ENCODE measurements around the gene ERC2. TPM values are rescaled to one million over a fixed set of nuclear protein-coding genes. Genes with fewer than 3 reads are reported as not detected.
A peak's percentile ranks its signal among the peaks of the same experiment; 100 is the strongest.

The ERC2 gene
- total RNA-seq, 1 experiment from 2014 or later: 0.77 TPM

DNA sequence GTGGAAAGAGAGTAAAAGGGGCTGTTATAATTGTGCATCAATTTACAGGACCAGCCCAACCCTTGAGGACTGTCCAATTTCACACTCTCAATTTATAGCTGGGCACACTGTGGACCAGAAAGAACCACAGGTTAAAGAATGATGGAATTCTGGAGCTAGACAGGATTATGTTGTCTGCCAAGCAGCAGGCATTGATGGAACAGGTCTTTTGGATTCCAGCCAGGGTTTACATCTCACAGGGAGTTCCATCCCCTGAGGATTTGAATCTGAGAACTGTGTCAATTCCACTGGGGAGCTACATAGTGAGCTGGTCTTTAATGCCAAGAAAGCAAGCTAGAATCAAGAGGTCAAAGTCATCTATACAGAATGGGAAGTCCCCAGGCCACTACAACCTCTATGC, 591.7 kb downstream of the ERC2 start:
- no peak overlapping the region for H3K9ac ChIP-seq (ENCODE audit: low read length)
- ChIA-PET CTCF (no interaction called here), POLR2A (ENCODE audit: unreplicated experiment) (no interaction called here)
- H3F3A ChIP-seq (ENCODE audit: low read length, unreplicated experiment): no peaks in the 10 kb centered on the region
- DNase-seq (no peak), ATAC-seq (no peak)
- intact Hi-C loops (cut with micrococcal nuclease): no loop called here
- H3K9me2 ChIP-seq (replicated peaks; ENCODE audit: low read length): no peaks in the 10 kb centered on the region
- H3K4me2 ChIP-seq (ENCODE audit: low read length): no peak overlapping the region
- no peaks in the 10 kb centered on the region for H3K36me3 ChIP-seq (ENCODE audit: low read depth, low read length)
- H3K27me3 ChIP-seq (ENCODE audit: low read length): no peaks in the 10 kb centered on the region
- H3K27ac ChIP-seq (ENCODE audit: low read length): no peak overlapping the region
- no peaks in the 10 kb centered on the region for H4K20me1 ChIP-seq (ENCODE audit: low read length)
- peaks cover 34% of the 10 kb centered on the region for H3K4me1 ChIP-seq (ENCODE audit: insufficient read depth, low read length)
- H3K4me3 ChIP-seq (ENCODE audit: low read length): no peak overlapping the region
- TF ChIP-seq EZH2 (IDR thresholded peaks at IDR 0.05; ENCODE audit: low read length, unreplicated experiment) (no peak), CTCF (conservative IDR thresholded peaks at IDR 0.05; ENCODE audit: low read depth, low read length) (no peak), EZH2phosphoT487 (IDR thresholded peaks at IDR 0.05; ENCODE audit: borderline replicate concordance, low read length) (no peak)
- H2AFZ ChIP-seq (ENCODE audit: low read length): no peak overlapping the region
- H3K79me2 ChIP-seq (ENCODE audit: low read length): no peaks in the 10 kb centered on the region
- BruUV-seq (replicated peaks): no TSS peak
- no peaks in the 10 kb centered on the region for H3K9me3 ChIP-seq (ENCODE audit: low read length)

- Histone ChIP-seq H3K9me2 (replicated peaks; ENCODE audit: low read length) (no peaks in the 10 kb centered on the region), H3K4me2 (ENCODE audit: low read length) (no peak overlapping the region), H3K79me2 (ENCODE audit: low read length) (no peaks in the 10 kb centered on the region), H3F3A (ENCODE audit: low read length, unreplicated experiment) (no peaks in the 10 kb centered on the region), H2AFZ (ENCODE audit: low read length) (no peak overlapping the region), H3K36me3 (ENCODE audit: low read depth, low read length) (no peaks in the 10 kb centered on the region), H3K9me3 (ENCODE audit: low read length) (no peaks in the 10 kb centered on the region), H4K20me1 (ENCODE audit: low read length) (no peaks in the 10 kb centered on the region), H3K4me3 (ENCODE audit: low read length) (no peak overlapping the region), H3K4me1 (ENCODE audit: insufficient read depth, low read length) (peaks cover 24% of the 10 kb centered on the region), H3K27ac (ENCODE audit: low read length) (no peak overlapping the region), H3K27me3 (ENCODE audit: low read length) (no peaks in the 10 kb centered on the region), H3K9ac (ENCODE audit: low read length) (no peak overlapping the region)
- ChIA-PET CTCF (no interaction called here), POLR2A (ENCODE audit: unreplicated experiment) (no interaction called here)
- TF ChIP-seq EZH2phosphoT487 (IDR thresholded peaks at IDR 0.05; ENCODE audit: borderline replicate concordance, low read length) (no peak), CTCF (conservative IDR thresholded peaks at IDR 0.05; ENCODE audit: low read depth, low read length) (no peak), EZH2 (IDR thresholded peaks at IDR 0.05; ENCODE audit: low read length, unreplicated experiment) (no peak)
- no peak for DNase-seq
- no peak for ATAC-seq
- BruUV-seq (replicated peaks): no TSS peak
- intact Hi-C loops (cut with micrococcal nuclease): no loop called here
Measured at GRCh38 chr3:55875113-55875512, 593.2 kb downstream of the ERC2 start.

DNA sequence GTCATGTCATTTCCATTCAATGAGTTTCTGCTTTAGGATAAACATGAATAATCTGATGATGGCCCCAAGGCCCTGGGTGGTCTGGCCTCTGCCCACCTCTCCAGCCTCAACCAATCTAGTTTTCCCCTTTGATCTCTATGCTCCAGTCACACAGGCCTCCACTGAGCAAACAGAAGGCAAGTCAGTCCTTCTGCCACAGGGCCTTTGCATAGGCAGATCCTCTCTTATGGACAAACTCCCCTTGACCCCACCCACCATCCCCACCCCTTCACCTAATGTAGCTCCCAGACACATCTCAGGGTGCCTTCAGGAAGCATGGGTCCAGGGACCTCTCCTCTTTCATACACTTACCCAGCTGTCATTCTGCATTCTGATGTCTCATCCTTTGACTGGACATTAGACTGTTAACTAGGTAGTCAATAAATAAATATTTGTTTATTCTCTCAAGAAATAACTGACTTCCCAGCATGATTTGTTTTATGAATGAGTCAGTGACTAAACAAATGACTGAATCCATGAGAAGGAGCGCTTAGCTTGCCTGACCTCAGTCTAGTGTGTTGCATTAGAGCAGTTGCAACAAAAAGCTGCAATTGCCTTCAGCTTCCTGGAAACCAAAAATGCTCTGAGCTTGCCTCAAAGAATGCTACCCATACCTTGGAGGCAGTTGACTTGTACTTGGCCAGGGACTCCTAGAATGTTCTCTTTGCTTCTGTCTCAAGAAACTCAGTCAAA, 594.6 kb downstream of the ERC2 start:
- Histone ChIP-seq H3K4me1 (ENCODE audit: insufficient read depth, low read length) (peaks cover 13% of the 10 kb centered on the region), H3K9me3 (ENCODE audit: low read length) (no peaks in the 10 kb centered on the region), H3K36me3 (ENCODE audit: low read depth, low read length) (no peaks in the 10 kb centered on the region), H3F3A (ENCODE audit: low read length, unreplicated experiment) (no peaks in the 10 kb centered on the region), H3K27ac (ENCODE audit: low read length) (peak overlapping the region; percentile 83), H3K27me3 (ENCODE audit: low read length) (no peaks in the 10 kb centered on the region), H3K4me2 (ENCODE audit: low read length) (peak overlapping the region; percentile 43), H3K9me2 (replicated peaks; ENCODE audit: low read length) (no peaks in the 10 kb centered on the region), H2AFZ (ENCODE audit: low read length) (no peak overlapping the region), H3K9ac (ENCODE audit: low read length) (peak overlapping the region; percentile 21; the same call in 1 of the 2 replicates), H3K4me3 (ENCODE audit: low read length) (no peak overlapping the region), H3K79me2 (ENCODE audit: low read length) (no peaks in the 10 kb centered on the region), H4K20me1 (ENCODE audit: low read length) (no peaks in the 10 kb centered on the region)
- peak; percentile 91 for DNase-seq
- ATAC-seq: peak; percentile 95
- intact Hi-C loops (cut with micrococcal nuclease): no loop called here
- TF ChIP-seq EZH2 (IDR thresholded peaks at IDR 0.05; ENCODE audit: low read length, unreplicated experiment): no peak
- no peak for TF ChIP-seq EZH2phosphoT487 (IDR thresholded peaks at IDR 0.05; ENCODE audit: borderline replicate concordance, low read length)
- TF ChIP-seq CTCF (conservative IDR thresholded peaks at IDR 0.05; ENCODE audit: low read depth, low read length): no peak
- no TSS peak for BruUV-seq (replicated peaks)
- CTCF ChIA-PET: interaction anchor here (0.5 kb wide), 1 partner anchor 83 kb away, joined by 3 read pairs; no protein-coding TSS in a partner anchor
- POLR2A ChIA-PET (ENCODE audit: unreplicated experiment): no interaction called here

All from PC-3 (cell line).